HepG2 (cell line): Measurements from ENCODE around the gene IQCN. TPM values are rescaled to one million over a fixed set of nuclear protein-coding genes. Genes with fewer than 3 reads are reported as not detected.

ENCODE experiments used
- ATAC-seq: fragments of 200-7000 bp; cut with Tn5 transposase; 3 replicates; pipeline ENCODE4 v1.9.1; 2020; ENCODE audit warnings: mild to moderate bottlenecking, moderate library complexity
- BruUV-seq: library from RNA; stranded (reverse); fragments of 400-500 nt; replicated peaks from 2 replicates; lab custom pipeline; 2021; lab: Mats Ljungman, UMichigan
- CTCF ChIA-PET: fragments of 300-600 bp; formaldehyde crosslinking; extraction: SDS; loops from one replicate; lab custom pipeline; 2021; ENCODE audit warnings: low total read pairs, inconsistent platforms, low intra/inter-chr PET ratio; lab: Yijun Ruan, JAX
- POLR2A ChIA-PET: fragments of 350-600 bp; sonication (Branson Sonifier 250); formaldehyde crosslinking; loops from one replicate; lab custom pipeline; 2020; ENCODE audit warnings: antibody characterized with exemption, inconsistent platforms; lab: Yijun Ruan, JAX
- DNase-seq: peaks from one replicate; pipeline ENCODE4 v3.0.0-alpha.2; 2015; ENCODE audit warnings: low spot score
- FAIRE-seq: peaks from 3 replicates; lab custom pipeline; 2011; peaks lifted over from hg19 to GRCh38; lab: Jason Lieb, UNC
- H2AFZ ChIP-seq: one replicate; pipeline ENCODE4 v1.6.1; 2011; ENCODE audit warnings: low read length, inconsistent platforms
- H3K27ac ChIP-seq: fragments of 300-600 bp; 3 replicates; pipeline ENCODE4 v1.8.0; 2011; ENCODE audit warnings: mixed run types, mild to moderate bottlenecking, mixed read lengths, low read length, inconsistent platforms; ENCODE audit not compliant: insufficient read depth; ENCODE audit errors: extremely low read length
- H3K27me3 ChIP-seq, 2 experiments: fragments of 200-600 bp in 1 of 2; 2 replicates in 1 of 2; 3 replicates in 1 of 2; pipeline versions ENCODE4 v1.6.0 to v1.8.0; 2011; ENCODE audit warnings: low read length in 2 of 2, mild to moderate bottlenecking in 2 of 2, moderate library complexity in 2 of 2, inconsistent platforms in 1 of 2; ENCODE audit not compliant: insufficient read depth in 2 of 2, control insufficient read depth in 1 of 2
- H3K36me3 ChIP-seq, 2 experiments: fragments of 200-600 bp in 1 of 2; replicated peaks in 1 of 2; 2 replicates in 1 of 2; 3 replicates in 1 of 2; pipeline versions ENCODE4 v1.5.1 to v1.8.0; 2011; ENCODE audit warnings: low read length in 2 of 2, inconsistent platforms in 1 of 2; ENCODE audit not compliant: insufficient read depth in 2 of 2, control insufficient read depth in 1 of 2
- H3K4me1 ChIP-seq: 2 replicates; pipeline ENCODE4 v1.5.1; 2012; ENCODE audit warnings: low read length, inconsistent platforms; ENCODE audit not compliant: insufficient read depth
- H3K4me2 ChIP-seq: 2 replicates; pipeline ENCODE4 v1.6.0; 2011; ENCODE audit warnings: low read depth, low read length, inconsistent platforms
- H3K4me3 ChIP-seq, 3 experiments: fragments of 200-600 bp in 1 of 3; sonication (generic), shearing (Covaris generic) in 1 of 3; replicated peaks in 1 of 3; 2 replicates each; pipeline ENCODE4 v1.5.1; 2011 to 2016; ENCODE audit warnings: low read length in 3 of 3, inconsistent platforms in 2 of 3, low read depth in 2 of 3, mild to moderate bottlenecking in 2 of 3, control low read depth in 1 of 3, mixed read lengths in 1 of 3; ENCODE audit not compliant: insufficient read depth in 1 of 3
- H3K79me2 ChIP-seq: one replicate; pipeline ENCODE4 v1.6.1; 2011; ENCODE audit warnings: low read length, inconsistent platforms; ENCODE audit not compliant: insufficient read depth
- H3K9ac ChIP-seq: 2 replicates; pipeline ENCODE4 v1.6.0; 2011; ENCODE audit warnings: mild to moderate bottlenecking, low read depth, low read length, inconsistent platforms; ENCODE audit not compliant: insufficient read depth
- H3K9me3 ChIP-seq: 2 replicates; pipeline ENCODE4 v1.5.1; 2012; ENCODE audit warnings: mild to moderate bottlenecking, low read length
- H4K20me1 ChIP-seq: 2 replicates; pipeline ENCODE4 v1.6.0; 2011; ENCODE audit warnings: inconsistent platforms, mild to moderate bottlenecking, low read length, moderate library complexity; ENCODE audit not compliant: insufficient read depth
- GATAD2A ChIP-seq: IDR thresholded peaks from 2 replicates; pipeline ENCODE4 v1.6.1; 2016
- KDM6A ChIP-seq: IDR thresholded peaks from 2 replicates; pipeline ENCODE4 v1.6.1; 2016; ENCODE audit warnings: low read depth
- NFE2L2 ChIP-seq: fragments of 150-350 bp; IDR thresholded peaks from 2 replicates; pipeline ENCODE4 v1.6.1; 2014; ENCODE audit warnings: low read length
- NR2F1 ChIP-seq, 2 experiments: fragments of 450-650 bp in 1 of 2; formaldehyde crosslinking in 1 of 2; IDR thresholded peaks; 2 replicates each; pipeline versions ENCODE4 v1.5.0 to v1.6.1; 2016 to 2020; ENCODE audit warnings: mild to moderate bottlenecking in 1 of 2, missing compliant biosample characterization in 1 of 2, missing genetic modification reagents in 1 of 2, moderate library complexity in 1 of 2
- ZNF331 ChIP-seq: sonication (generic); formaldehyde crosslinking; IDR thresholded peaks from 2 replicates; pipeline ENCODE4 v1.4.0; 2020; ENCODE audit warnings: missing genetic modification reagents
- ZNF629 ChIP-seq: sonication (generic); formaldehyde crosslinking; conservative IDR thresholded peaks from 2 replicates; pipeline ENCODE4 v1.5.0; 2020; ENCODE audit warnings: missing genetic modification reagents
- ZNF839 ChIP-seq: sonication (generic); formaldehyde crosslinking; IDR thresholded peaks from 2 replicates; pipeline ENCODE4 v1.4.0; 2020; ENCODE audit warnings: missing genetic modification reagents, mild to moderate bottlenecking, borderline replicate concordance
- WGBS: methylation state at CpG from one replicate; pipeline ENCODE4 v1.1.6; 2017; ENCODE audit warnings: low lambda C conversion rate; 5-methylcytosine and 5-hydroxymethylcytosine counted together
- in situ Hi-C: cut with HindIII; loops from 2 replicates; pipeline ENCODE4 v1.10.0; 2017; ENCODE audit warnings: low pct_unique_long_range_greater_than_20kb; ENCODE audit not compliant: extremely low pct_ligation_motif_present
- intact Hi-C: fragments of 100-400 bp; cut with micrococcal nuclease; formaldehyde crosslinking; loops from one replicate; pipeline ENCODE4 v1.10.0; 2022; ENCODE audit not compliant: unreplicated experiment
- polyA plus RNA-seq, 8 experiments: library from polyadenylated mRNA; depleted of rRNA in 3 of 8; stranded (reverse) in 7 of 8; unstranded in 1 of 8; fragments of >200 nt; fragmentation: Illumina TruSeq in 4 of 8; extraction: Trizol in 4 of 8; gene quantifications; 2 replicates each; pipeline versions ENCODE4 v1.2.1 to v1.2.3, GENCODE V29; 2011 to 2016; ENCODE audit warnings: low read depth in 4 of 8, missing spikeins in 1 of 8, mixed read lengths in 1 of 8; ENCODE audit not compliant: insufficient read depth in 1 of 8
- total RNA-seq, 5 experiments: library from RNA; depleted of rRNA; stranded (reverse); fragments of >200 nt; fragmentation: Illumina TruSeq; extraction: Trizol; gene quantifications; 2 replicates each; pipeline ENCODE4 v1.2.3, GENCODE V29; 2016; ENCODE audit warnings: low read depth in 1 of 5
- TF ChIP-seq, protein P1 (sequence below): IDR thresholded peaks from 2 replicates; pipeline ENCODE4 v1.6.1; 2016

IQCN gene
- total and polyA plus RNA-seq, 2 of the 13 experiments (the other 11 are each of a cell fraction or from before 2014, with no cell fraction given): 0.04 to 0.18 TPM

DNA sequence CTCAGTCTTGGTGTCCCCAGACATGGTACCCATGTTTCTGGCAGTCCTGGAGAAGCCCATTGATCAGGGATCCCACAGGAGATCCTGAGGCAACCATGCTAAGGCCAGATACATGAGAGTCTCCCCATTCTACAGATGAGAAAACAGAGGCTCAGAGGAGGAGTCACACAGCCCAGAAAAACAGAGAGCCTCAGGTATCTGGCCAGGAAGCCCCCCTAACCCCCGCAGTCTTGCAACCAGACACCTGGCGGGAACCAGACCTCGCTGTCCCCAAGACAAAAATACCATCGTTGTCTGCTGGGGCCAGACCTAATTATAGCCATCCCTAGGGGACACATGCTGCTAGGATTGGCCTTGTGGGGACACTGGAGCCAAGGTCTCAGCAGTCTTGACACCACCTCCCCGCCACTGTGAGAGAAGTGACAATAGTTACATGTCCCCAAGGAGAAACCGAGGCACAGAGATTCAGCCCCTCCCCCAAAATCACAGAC lies 46.4 kb downstream of the IQCN start:
- no peak overlapping the region for H3K9ac ChIP-seq
- in situ Hi-C loops (no loop called here), intact Hi-C loops (no loop called here)
- H3K4me1 ChIP-seq: peaks cover 51% of the 10 kb centered on the region
- CTCF ChIA-PET: no interaction called here
- H3K9me3 ChIP-seq: no peaks in the 10 kb centered on the region
- no peaks in the 10 kb centered on the region for H3K36me3 ChIP-seq
- DNase-seq (no peak), FAIRE-seq (no peak), ATAC-seq (no peak)
- TF ChIP-seq ZNF839 (CRISPR knock-in tag) (no peak), KDM6A (CRISPR knock-in tag) (no peak), NR2F1 (CRISPR knock-in tag; IDR thresholded peaks at IDR 0.05) (no peak), ZNF331 (CRISPR knock-in tag) (no peak), NFE2L2 (no peak), ZNF629 (CRISPR knock-in tag) (peak; percentile 81), GATAD2A (CRISPR knock-in tag) (no peak)
- TF ChIP-seq, protein P1, sequence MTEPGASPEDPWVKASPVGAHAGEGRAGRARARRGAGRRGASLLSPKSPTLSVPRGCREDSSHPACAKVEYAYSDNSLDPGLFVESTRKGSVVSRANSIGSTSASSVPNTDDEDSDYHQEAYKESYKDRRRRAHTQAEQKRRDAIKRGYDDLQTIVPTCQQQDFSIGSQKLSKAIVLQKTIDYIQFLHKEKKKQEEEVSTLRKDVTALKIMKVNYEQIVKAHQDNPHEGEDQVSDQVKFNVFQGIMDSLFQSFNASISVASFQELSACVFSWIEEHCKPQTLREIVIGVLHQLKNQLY (CRISPR knock-in tag): no peak
- peaks cover 0 to 4% of the 10 kb centered on the region in 2 experiments; a peak in 1 of 5 replicates for H3K27me3 ChIP-seq
- H3K79me2 ChIP-seq: no peaks in the 10 kb centered on the region
- 36% methylated on average over 2 of the region's 6 CpGs for WGBS
- H3K4me2 ChIP-seq: no peak overlapping the region
- H2AFZ ChIP-seq: no peak overlapping the region
- POLR2A ChIA-PET: no interaction called here
- H4K20me1 ChIP-seq: no peaks in the 10 kb centered on the region; the same call in 1 of the 2 replicates
- H3K4me3 ChIP-seq: no peak overlapping the region
- H3K27ac ChIP-seq: no peak overlapping the region
- BruUV-seq: no TSS peak
